HepG2 (cell line): ENCODE results near the gene RELL2. TPM values are rescaled to one million over a fixed set of nuclear protein-coding genes. Genes with fewer than 3 reads are reported as not detected.

Experiments used
- ATAC-seq: fragments of 200-7000 bp; cut with Tn5 transposase; 3 replicates; pipeline ENCODE4 v1.9.1; 2020; ENCODE audit warnings: mild to moderate bottlenecking, moderate library complexity
- BruUV-seq: library from RNA; stranded (reverse); fragments of 400-500 nt; replicated peaks from 2 replicates; lab custom pipeline; 2021; lab: Mats Ljungman, UMichigan
- CTCF ChIA-PET: fragments of 300-600 bp; formaldehyde crosslinking; extraction: SDS; loops from one replicate; lab custom pipeline; 2021; ENCODE audit warnings: low total read pairs, inconsistent platforms, low intra/inter-chr PET ratio; lab: Yijun Ruan, JAX
- POLR2A ChIA-PET: fragments of 350-600 bp; sonication (Branson Sonifier 250); formaldehyde crosslinking; loops from one replicate; lab custom pipeline; 2020; ENCODE audit warnings: antibody characterized with exemption, inconsistent platforms; lab: Yijun Ruan, JAX
- DNase-seq: peaks from one replicate; pipeline ENCODE4 v3.0.0-alpha.2; 2015; ENCODE audit warnings: low spot score
- FAIRE-seq: peaks from 3 replicates; lab custom pipeline; 2011; peaks lifted over from hg19 to GRCh38; lab: Jason Lieb, UNC
- H2AFZ ChIP-seq: one replicate; pipeline ENCODE4 v1.6.1; 2011; ENCODE audit warnings: low read length, inconsistent platforms
- H3K27ac ChIP-seq: fragments of 300-600 bp; 3 replicates; pipeline ENCODE4 v1.8.0; 2011; ENCODE audit warnings: mixed run types, mild to moderate bottlenecking, mixed read lengths, low read length, inconsistent platforms; ENCODE audit not compliant: insufficient read depth; ENCODE audit errors: extremely low read length
- H3K27me3 ChIP-seq, 2 experiments: fragments of 200-600 bp in 1 of 2; 2 replicates in 1 of 2; 3 replicates in 1 of 2; pipeline versions ENCODE4 v1.6.0 to v1.8.0; 2011; ENCODE audit warnings: low read length in 2 of 2, mild to moderate bottlenecking in 2 of 2, moderate library complexity in 2 of 2, inconsistent platforms in 1 of 2; ENCODE audit not compliant: insufficient read depth in 2 of 2, control insufficient read depth in 1 of 2
- H3K36me3 ChIP-seq, 2 experiments: fragments of 200-600 bp in 1 of 2; replicated peaks in 1 of 2; 2 replicates in 1 of 2; 3 replicates in 1 of 2; pipeline versions ENCODE4 v1.5.1 to v1.8.0; 2011; ENCODE audit warnings: low read length in 2 of 2, inconsistent platforms in 1 of 2; ENCODE audit not compliant: insufficient read depth in 2 of 2, control insufficient read depth in 1 of 2
- H3K4me1 ChIP-seq: 2 replicates; pipeline ENCODE4 v1.5.1; 2012; ENCODE audit warnings: low read length, inconsistent platforms; ENCODE audit not compliant: insufficient read depth
- H3K4me2 ChIP-seq: 2 replicates; pipeline ENCODE4 v1.6.0; 2011; ENCODE audit warnings: low read depth, low read length, inconsistent platforms
- H3K4me3 ChIP-seq, 3 experiments: fragments of 200-600 bp in 1 of 3; sonication (generic), shearing (Covaris generic) in 1 of 3; replicated peaks in 1 of 3; 2 replicates each; pipeline ENCODE4 v1.5.1; 2011 to 2016; ENCODE audit warnings: low read length in 3 of 3, inconsistent platforms in 2 of 3, low read depth in 2 of 3, mild to moderate bottlenecking in 2 of 3, control low read depth in 1 of 3, mixed read lengths in 1 of 3; ENCODE audit not compliant: insufficient read depth in 1 of 3
- H3K79me2 ChIP-seq: one replicate; pipeline ENCODE4 v1.6.1; 2011; ENCODE audit warnings: low read length, inconsistent platforms; ENCODE audit not compliant: insufficient read depth
- H3K9ac ChIP-seq: 2 replicates; pipeline ENCODE4 v1.6.0; 2011; ENCODE audit warnings: mild to moderate bottlenecking, low read depth, low read length, inconsistent platforms; ENCODE audit not compliant: insufficient read depth
- H3K9me3 ChIP-seq: 2 replicates; pipeline ENCODE4 v1.5.1; 2012; ENCODE audit warnings: mild to moderate bottlenecking, low read length
- H4K20me1 ChIP-seq: 2 replicates; pipeline ENCODE4 v1.6.0; 2011; ENCODE audit warnings: inconsistent platforms, mild to moderate bottlenecking, low read length, moderate library complexity; ENCODE audit not compliant: insufficient read depth
- HOMEZ ChIP-seq: IDR thresholded peaks from 2 replicates; pipeline ENCODE4 v1.6.1; 2016; ENCODE audit warnings: low read depth
- MTF1 ChIP-seq: sonication (generic); formaldehyde crosslinking; IDR thresholded peaks from 2 replicates; pipeline ENCODE4 v1.5.0; 2020; ENCODE audit warnings: missing genetic modification reagents
- NFE2L1 ChIP-seq: sonication (generic); formaldehyde crosslinking; IDR thresholded peaks from 2 replicates; pipeline ENCODE4 v1.4.0; 2020; ENCODE audit warnings: missing genetic modification reagents, mild to moderate bottlenecking, borderline replicate concordance
- SRSF4 ChIP-seq: fragments of 200-400 bp; formaldehyde crosslinking; IDR thresholded peaks from one replicate; pipeline ENCODE4 v1.6.1; 2018; ENCODE audit warnings: mild to moderate bottlenecking, low read depth, low read length, moderate library complexity; ENCODE audit not compliant: poor library complexity, severe bottlenecking
- ZNF251 ChIP-seq: sonication (generic); formaldehyde crosslinking; IDR thresholded peaks from 2 replicates; pipeline ENCODE4 v1.9.0; 2021; ENCODE audit warnings: mild to moderate bottlenecking, missing genetic modification reagents
- ZNF501 ChIP-seq: sonication (generic); formaldehyde crosslinking; IDR thresholded peaks from 2 replicates; pipeline ENCODE4 v1.5.1; 2020; ENCODE audit warnings: mild to moderate bottlenecking, moderate library complexity, missing genetic modification reagents
- ZNF704 ChIP-seq: sonication (generic); formaldehyde crosslinking; IDR thresholded peaks from 2 replicates; pipeline ENCODE4 v1.8.1; 2023; ENCODE audit warnings: mild to moderate bottlenecking, inconsistent platforms, moderate library complexity, missing genetic modification reagents, borderline replicate concordance
- WGBS: methylation state at CpG from one replicate; pipeline ENCODE4 v1.1.6; 2017; ENCODE audit warnings: low lambda C conversion rate; 5-methylcytosine and 5-hydroxymethylcytosine counted together
- in situ Hi-C: cut with HindIII; loops from 2 replicates; pipeline ENCODE4 v1.10.0; 2017; ENCODE audit warnings: low pct_unique_long_range_greater_than_20kb; ENCODE audit not compliant: extremely low pct_ligation_motif_present
- intact Hi-C: fragments of 100-400 bp; cut with micrococcal nuclease; formaldehyde crosslinking; loops from one replicate; pipeline ENCODE4 v1.10.0; 2022; ENCODE audit not compliant: unreplicated experiment
- polyA plus RNA-seq, 8 experiments: library from polyadenylated mRNA; depleted of rRNA in 3 of 8; stranded (reverse) in 7 of 8; unstranded in 1 of 8; fragments of >200 nt; fragmentation: Illumina TruSeq in 4 of 8; extraction: Trizol in 4 of 8; gene quantifications; 2 replicates each; pipeline versions ENCODE4 v1.2.1 to v1.2.3, GENCODE V29; 2011 to 2016; ENCODE audit warnings: low read depth in 4 of 8, missing spikeins in 1 of 8, mixed read lengths in 1 of 8; ENCODE audit not compliant: insufficient read depth in 1 of 8
- total RNA-seq, 5 experiments: library from RNA; depleted of rRNA; stranded (reverse); fragments of >200 nt; fragmentation: Illumina TruSeq; extraction: Trizol; gene quantifications; 2 replicates each; pipeline ENCODE4 v1.2.3, GENCODE V29; 2016; ENCODE audit warnings: low read depth in 1 of 5

RELL2 gene
- total and polyA plus RNA-seq, 2 of the 13 experiments (the other 11 are each of a cell fraction or from before 2014, with no cell fraction given) = 6.4 to 8.3 TPM

DNA sequence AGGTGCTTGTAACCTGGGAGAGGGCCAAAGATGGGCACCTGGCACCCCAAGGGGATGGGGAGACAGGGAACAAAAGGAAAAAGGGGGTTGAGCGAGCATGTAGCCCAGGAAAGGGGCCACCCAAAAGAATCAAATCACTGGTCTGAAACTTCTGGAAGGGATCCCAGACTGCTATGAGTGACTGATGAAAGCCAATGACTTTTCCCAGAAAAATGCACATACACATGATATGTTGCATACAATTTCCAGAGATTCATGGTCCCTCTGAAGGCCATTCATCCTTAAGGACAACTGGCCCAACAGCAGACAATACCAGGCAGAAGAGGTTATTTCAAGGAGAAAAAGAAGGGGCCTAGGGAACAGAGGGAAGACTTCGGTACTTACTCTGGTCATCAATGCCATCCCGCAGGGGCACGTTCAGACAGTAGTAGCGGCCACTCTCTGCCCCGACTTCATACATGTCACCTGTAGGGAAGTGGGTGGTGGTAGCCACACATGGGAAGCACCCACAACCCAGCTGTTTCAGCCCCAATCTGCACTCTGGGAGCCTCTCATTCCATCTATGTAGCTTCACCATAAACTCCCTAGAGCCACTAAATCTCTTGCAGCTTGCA is 8.5 kb upstream of the RELL2 start:
- CTCF ChIA-PET = no interaction called here
- Histone ChIP-seq H3K27me3 (no peaks in the 10 kb centered on the region), H3K4me1 (peaks cover 11% of the 10 kb centered on the region), H2AFZ (no peak overlapping the region), H3K36me3 (peaks cover 31 to 69% of the 10 kb centered on the region in 2 experiments), H3K9me3 (no peaks in the 10 kb centered on the region), H4K20me1 (no peaks in the 10 kb centered on the region), H3K4me2 (no peak overlapping the region), H3K4me3 (no peak overlapping the region), H3K27ac (no peak overlapping the region), H3K79me2 (peaks cover 18% of the 10 kb centered on the region), H3K9ac (no peak overlapping the region)
- FAIRE-seq (no peak), ATAC-seq (no peak), DNase-seq (no peak)
- 100% methylated on average over 6 of the region's 6 CpGs for WGBS
- intact Hi-C loops = no loop called here
- no TSS peak for BruUV-seq
- POLR2A ChIA-PET = interaction anchor here (2.5 kb wide), 1 partner anchor 8 kb away, joined by 7 read pairs; the partner anchor contains the start of genes HDAC3 and RELL2
- TF ChIP-seq HOMEZ (CRISPR knock-in tag) (no peak), MTF1 (CRISPR knock-in tag) (no peak), NFE2L1 (CRISPR knock-in tag) (no peak), SRSF4 (no peak), ZNF704 (no peak), ZNF251 (CRISPR knock-in tag) (no peak), ZNF501 (CRISPR knock-in tag) (no peak)
- in situ Hi-C loops = no loop called here
